Measurements from ENCODE around the gene MED12.
A peak's percentile ranks its signal among the peaks of the same experiment; 100 is the strongest.

The MED12 gene

DNA sequence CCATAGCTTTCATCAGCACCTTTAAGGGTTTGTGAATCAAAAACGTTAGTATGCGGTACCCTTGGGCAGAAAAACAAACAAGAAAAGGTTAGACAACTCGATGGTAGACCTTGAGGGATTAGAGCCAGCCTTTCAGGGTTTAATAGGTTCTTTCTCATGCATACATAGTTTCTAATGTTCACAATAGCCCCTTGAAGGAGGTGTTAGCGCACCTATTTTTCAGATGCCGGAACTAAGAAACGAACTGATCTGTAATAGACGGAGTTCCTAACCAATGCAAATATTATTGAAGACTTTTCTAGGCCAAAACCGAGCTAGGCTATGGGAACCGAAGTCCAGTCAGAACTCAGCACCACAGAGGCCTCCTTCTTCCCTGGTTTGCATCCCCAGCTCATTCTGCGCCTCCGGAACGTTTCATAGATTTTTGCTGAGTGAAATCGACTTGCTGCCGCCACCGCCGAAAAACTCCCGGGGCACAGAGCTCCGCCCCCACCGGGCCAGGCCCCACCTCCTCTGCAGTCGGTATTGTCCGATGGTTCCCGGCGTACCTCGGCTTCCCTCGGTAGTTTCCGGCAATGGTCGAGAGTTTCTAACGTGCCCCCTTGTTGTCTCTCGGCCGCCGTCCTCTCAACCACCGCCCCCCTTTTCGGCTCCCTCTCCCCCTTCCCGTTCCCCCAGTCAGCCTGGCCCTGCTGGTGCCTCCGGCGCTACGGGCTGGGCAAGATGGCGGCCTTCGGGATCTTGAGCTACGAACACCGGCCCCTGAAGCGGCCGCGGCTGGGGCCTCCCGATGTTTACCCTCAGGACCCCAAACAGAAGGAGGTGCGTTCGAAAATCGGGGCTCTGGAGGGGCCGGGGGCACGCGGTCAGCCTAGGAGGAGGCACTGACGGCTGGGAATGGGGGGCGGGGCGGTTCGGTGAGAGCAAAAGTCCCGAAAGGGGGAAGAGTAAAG lies at the start of gene MED12:
TSS of gene MED12 (plus strand) at position 565 of the 953 bp plus-strand sequence. CDS start at position 724, 159 bp downstream.
- ChIA-PET POLR2A (ENCODE audit: low non-redundant PET) (interaction anchor here (0.6 kb wide), 1 partner anchor 364 kb away, joined by 7 read pairs; no protein-coding TSS in a partner anchor), CTCF (no interaction called here)
- peak; percentile 59 for DNase-seq (ENCODE audit: low spot score)
- peak within 1 kb of the TSS; percentile 70 for H3K27ac ChIP-seq
- TF ChIP-seq, protein P1, sequence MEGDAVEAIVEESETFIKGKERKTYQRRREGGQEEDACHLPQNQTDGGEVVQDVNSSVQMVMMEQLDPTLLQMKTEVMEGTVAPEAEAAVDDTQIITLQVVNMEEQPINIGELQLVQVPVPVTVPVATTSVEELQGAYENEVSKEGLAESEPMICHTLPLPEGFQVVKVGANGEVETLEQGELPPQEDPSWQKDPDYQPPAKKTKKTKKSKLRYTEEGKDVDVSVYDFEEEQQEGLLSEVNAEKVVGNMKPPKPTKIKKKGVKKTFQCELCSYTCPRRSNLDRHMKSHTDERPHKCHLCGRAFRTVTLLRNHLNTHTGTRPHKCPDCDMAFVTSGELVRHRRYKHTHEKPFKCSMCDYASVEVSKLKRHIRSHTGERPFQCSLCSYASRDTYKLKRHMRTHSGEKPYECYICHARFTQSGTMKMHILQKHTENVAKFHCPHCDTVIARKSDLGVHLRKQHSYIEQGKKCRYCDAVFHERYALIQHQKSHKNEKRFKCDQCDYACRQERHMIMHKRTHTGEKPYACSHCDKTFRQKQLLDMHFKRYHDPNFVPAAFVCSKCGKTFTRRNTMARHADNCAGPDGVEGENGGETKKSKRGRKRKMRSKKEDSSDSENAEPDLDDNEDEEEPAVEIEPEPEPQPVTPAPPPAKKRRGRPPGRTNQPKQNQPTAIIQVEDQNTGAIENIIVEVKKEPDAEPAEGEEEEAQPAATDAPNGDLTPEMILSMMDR (conservative IDR thresholded peaks at IDR 0.05; ENCODE audit: low read depth) = no peak

DNA sequence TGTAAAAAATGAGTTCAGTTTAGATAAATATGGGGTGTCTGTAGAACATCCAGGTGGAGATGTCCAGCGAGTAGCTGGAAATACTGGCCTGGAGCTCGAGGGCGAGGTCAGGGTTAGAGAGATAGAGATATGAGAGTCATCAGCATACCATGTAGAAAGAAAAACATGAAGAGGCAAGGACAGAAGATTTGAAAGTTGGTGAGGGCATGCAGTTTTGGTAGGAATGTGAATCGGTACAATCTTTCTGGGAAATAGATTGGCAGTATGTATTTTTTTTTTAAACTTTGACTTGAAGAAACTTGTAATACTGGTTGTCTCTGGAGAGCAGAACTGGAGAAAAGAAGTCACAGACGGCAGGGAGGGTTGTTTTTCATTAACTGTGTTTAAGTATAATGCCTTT lies 47.9 kb upstream of the MED12 start:
- POLR2A ChIA-PET (ENCODE audit: low non-redundant PET) = no interaction called here

GRCh38 chrX:71081330-71082123 lies 36.9 kb upstream of the MED12 start:
- POLR2A ChIA-PET (ENCODE audit: low non-redundant PET) = no interaction called here
- H3K27ac ChIP-seq = no peak overlapping the region
- CTCF ChIA-PET = no interaction called here
- no peak for DNase-seq (ENCODE audit: low spot score)
- TF ChIP-seq, protein P1 (conservative IDR thresholded peaks at IDR 0.05; ENCODE audit: low read depth) = no peak

More for the DNA sequence above, 47.9 kb upstream of the MED12 start:
- TF ChIP-seq, protein P1 (conservative IDR thresholded peaks at IDR 0.05; ENCODE audit: low read depth) = no peak
- no peak for DNase-seq (ENCODE audit: low spot score)
- CTCF ChIA-PET = no interaction called here
- H3K27ac ChIP-seq = no peak overlapping the region

GRCh38 chrX:71082124-71082647 lies 36.2 kb upstream of the MED12 start:
- TF ChIP-seq, protein P1 (conservative IDR thresholded peaks at IDR 0.05; ENCODE audit: low read depth) = no peak
- H3K27ac ChIP-seq = no peak overlapping the region
- CTCF ChIA-PET = no interaction called here
- DNase-seq (ENCODE audit: low spot score) = no peak
- POLR2A ChIA-PET (ENCODE audit: low non-redundant PET) = no interaction called here

DNA sequence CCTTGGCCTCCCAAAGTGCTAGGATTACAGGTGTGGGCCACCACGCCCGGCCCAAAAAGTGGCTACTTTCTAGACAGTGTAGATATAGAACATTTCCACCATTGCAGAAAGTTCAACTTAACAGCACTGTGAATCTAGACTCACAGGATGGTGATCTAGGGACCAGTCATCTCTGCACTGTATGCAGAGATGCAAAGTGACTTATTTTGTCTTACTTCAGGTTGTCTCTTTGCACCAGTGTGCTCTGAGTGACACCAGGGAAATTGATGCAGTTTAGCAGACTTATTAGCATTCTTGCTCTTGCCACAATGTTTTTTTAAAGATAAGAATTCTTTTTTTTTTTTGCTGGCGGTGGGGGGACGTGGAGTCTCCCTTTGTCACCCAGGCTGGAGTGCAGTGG lies 35.6 kb upstream of the MED12 start:
- POLR2A ChIA-PET (ENCODE audit: low non-redundant PET) = no interaction called here

More for the DNA sequence above, 35.6 kb upstream of the MED12 start:
- CTCF ChIA-PET = no interaction called here
- no peak overlapping the region for H3K27ac ChIP-seq
- DNase-seq (ENCODE audit: low spot score) = no peak
- TF ChIP-seq, protein P1 (conservative IDR thresholded peaks at IDR 0.05; ENCODE audit: low read depth) = no peak

Data from RWPE1 (cell line).